Measurements from ENCODE around the gene TOR2A.

DNA sequence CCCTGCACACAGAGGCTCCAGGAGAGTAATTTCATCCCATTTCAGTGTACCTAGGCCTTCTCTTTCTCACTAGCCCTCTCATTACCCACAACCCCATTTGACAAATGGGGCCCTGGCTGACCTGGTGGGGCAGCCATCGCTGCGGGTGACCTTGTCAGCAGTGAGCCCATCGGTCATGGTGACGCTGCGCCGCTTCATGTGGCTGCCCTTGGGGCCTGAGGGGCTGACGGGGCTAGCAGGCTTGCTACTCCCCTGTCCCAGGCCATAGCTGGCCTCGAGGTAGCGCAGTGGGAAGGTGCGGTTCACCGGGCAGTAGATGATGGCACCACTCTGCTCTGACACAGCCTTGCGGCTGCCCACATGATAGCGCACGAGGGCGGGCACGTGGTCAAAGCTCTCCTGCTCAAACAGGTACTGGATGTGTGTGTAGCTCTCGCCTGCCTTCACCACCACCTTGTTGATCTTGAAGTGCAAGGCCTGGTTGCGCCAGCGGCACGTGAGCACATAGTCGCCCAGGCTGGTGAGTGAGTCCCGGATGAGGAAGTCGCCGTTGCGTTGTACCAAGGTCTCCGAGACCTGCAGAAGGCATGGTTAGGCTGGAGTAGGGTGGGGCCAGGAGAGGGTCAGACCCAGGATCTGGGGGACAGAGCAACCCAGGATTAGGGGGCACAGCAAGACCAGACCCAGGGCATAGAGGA, 14.1 kb upstream of the TOR2A start:
- no peak for TF ChIP-seq EZH2 (optimal IDR thresholded peaks at IDR 0.05; ENCODE audit: low read depth, low read length)
- TF ChIP-seq, protein P1, sequence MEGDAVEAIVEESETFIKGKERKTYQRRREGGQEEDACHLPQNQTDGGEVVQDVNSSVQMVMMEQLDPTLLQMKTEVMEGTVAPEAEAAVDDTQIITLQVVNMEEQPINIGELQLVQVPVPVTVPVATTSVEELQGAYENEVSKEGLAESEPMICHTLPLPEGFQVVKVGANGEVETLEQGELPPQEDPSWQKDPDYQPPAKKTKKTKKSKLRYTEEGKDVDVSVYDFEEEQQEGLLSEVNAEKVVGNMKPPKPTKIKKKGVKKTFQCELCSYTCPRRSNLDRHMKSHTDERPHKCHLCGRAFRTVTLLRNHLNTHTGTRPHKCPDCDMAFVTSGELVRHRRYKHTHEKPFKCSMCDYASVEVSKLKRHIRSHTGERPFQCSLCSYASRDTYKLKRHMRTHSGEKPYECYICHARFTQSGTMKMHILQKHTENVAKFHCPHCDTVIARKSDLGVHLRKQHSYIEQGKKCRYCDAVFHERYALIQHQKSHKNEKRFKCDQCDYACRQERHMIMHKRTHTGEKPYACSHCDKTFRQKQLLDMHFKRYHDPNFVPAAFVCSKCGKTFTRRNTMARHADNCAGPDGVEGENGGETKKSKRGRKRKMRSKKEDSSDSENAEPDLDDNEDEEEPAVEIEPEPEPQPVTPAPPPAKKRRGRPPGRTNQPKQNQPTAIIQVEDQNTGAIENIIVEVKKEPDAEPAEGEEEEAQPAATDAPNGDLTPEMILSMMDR (IDR thresholded peaks at IDR 0.05; ENCODE audit: low read length) = no peak

All from MM.1S (cell line).